HepG2 (cell line): ENCODE data around the gene TPP2. TPM values are rescaled to one million over a fixed set of nuclear protein-coding genes. Genes with fewer than 3 reads are reported as not detected.

Source experiments
- GATAD1 ChIP-seq: IDR thresholded peaks from 2 replicates; pipeline ENCODE4 v1.6.1; 2016; ENCODE audit warnings: missing genetic modification reagents, missing compliant biosample characterization
- RXRA ChIP-seq: sonication (generic); formaldehyde crosslinking; IDR thresholded peaks from 2 replicates; pipeline ENCODE4 v1.5.1; 2020; ENCODE audit warnings: missing genetic modification reagents
- SNRNP70 ChIP-seq: fragments of 200-400 bp; formaldehyde crosslinking; IDR thresholded peaks from 2 replicates; pipeline ENCODE4 v1.6.1; 2017; ENCODE audit warnings: mild to moderate bottlenecking, low read depth, low read length, moderate library complexity
- SOX13 ChIP-seq, 3 experiments: fragments of 450-650 bp in 1 of 3; sonication (generic) in 1 of 3; formaldehyde crosslinking in 1 of 3; IDR thresholded peaks in 2 of 3; conservative IDR thresholded peaks in 1 of 3; 2 replicates each; pipeline versions ENCODE4 v1.5.0 to v1.6.1; 2016 to 2020; ENCODE audit warnings: antibody characterized with exemption in 1 of 3, mild to moderate bottlenecking in 1 of 3, missing compliant biosample characterization in 1 of 3, missing genetic modification reagents in 1 of 3, moderate library complexity in 1 of 3
- YEATS4 ChIP-seq: sonication (generic); formaldehyde crosslinking; IDR thresholded peaks from 2 replicates; pipeline ENCODE4 v1.4.0; 2020; ENCODE audit warnings: missing genetic modification reagents, borderline replicate concordance
- polyA plus RNA-seq, 8 experiments: library from polyadenylated mRNA; depleted of rRNA in 3 of 8; stranded (reverse) in 7 of 8; unstranded in 1 of 8; fragments of >200 nt; fragmentation: Illumina TruSeq in 4 of 8; extraction: Trizol in 4 of 8; gene quantifications; 2 replicates each; pipeline versions ENCODE4 v1.2.1 to v1.2.3, GENCODE V29; 2011 to 2016; ENCODE audit warnings: low read depth in 4 of 8, missing spikeins in 1 of 8, mixed read lengths in 1 of 8; ENCODE audit not compliant: insufficient read depth in 1 of 8
- total RNA-seq, 5 experiments: library from RNA; depleted of rRNA; stranded (reverse); fragments of >200 nt; fragmentation: Illumina TruSeq; extraction: Trizol; gene quantifications; 2 replicates each; pipeline ENCODE4 v1.2.3, GENCODE V29; 2016; ENCODE audit warnings: low read depth in 1 of 5
- TF ChIP-seq, protein P1 (sequence below): sonication (generic); formaldehyde crosslinking; IDR thresholded peaks from 2 replicates; pipeline ENCODE4 v1.4.0; 2020; ENCODE audit warnings: mild to moderate bottlenecking, missing genetic modification reagents
- TF ChIP-seq, protein P2 (sequence below): sonication (generic); formaldehyde crosslinking; IDR thresholded peaks from 2 replicates; pipeline ENCODE4 v1.8.0; 2022; ENCODE audit warnings: missing genetic modification reagents, mild to moderate bottlenecking, borderline replicate concordance
- TF ChIP-seq, protein P3 (sequence below): sonication (generic); formaldehyde crosslinking; IDR thresholded peaks from 2 replicates; pipeline ENCODE4 v1.4.0; 2020; ENCODE audit warnings: mild to moderate bottlenecking, missing genetic modification reagents
- TF ChIP-seq, protein P4 (sequence below): sonication (generic); formaldehyde crosslinking; IDR thresholded peaks from one replicate; pipeline ENCODE4 v1.5.1; 2020; ENCODE audit warnings: mild to moderate bottlenecking, missing genetic modification reagents; ENCODE audit errors: not compliant biosample characterization

The TPP2 gene
- total and polyA plus RNA-seq, 2 of the 13 experiments (the other 11 are each of a cell fraction or from before 2014, with no cell fraction given) = 16.4 to 52.1 TPM

DNA sequence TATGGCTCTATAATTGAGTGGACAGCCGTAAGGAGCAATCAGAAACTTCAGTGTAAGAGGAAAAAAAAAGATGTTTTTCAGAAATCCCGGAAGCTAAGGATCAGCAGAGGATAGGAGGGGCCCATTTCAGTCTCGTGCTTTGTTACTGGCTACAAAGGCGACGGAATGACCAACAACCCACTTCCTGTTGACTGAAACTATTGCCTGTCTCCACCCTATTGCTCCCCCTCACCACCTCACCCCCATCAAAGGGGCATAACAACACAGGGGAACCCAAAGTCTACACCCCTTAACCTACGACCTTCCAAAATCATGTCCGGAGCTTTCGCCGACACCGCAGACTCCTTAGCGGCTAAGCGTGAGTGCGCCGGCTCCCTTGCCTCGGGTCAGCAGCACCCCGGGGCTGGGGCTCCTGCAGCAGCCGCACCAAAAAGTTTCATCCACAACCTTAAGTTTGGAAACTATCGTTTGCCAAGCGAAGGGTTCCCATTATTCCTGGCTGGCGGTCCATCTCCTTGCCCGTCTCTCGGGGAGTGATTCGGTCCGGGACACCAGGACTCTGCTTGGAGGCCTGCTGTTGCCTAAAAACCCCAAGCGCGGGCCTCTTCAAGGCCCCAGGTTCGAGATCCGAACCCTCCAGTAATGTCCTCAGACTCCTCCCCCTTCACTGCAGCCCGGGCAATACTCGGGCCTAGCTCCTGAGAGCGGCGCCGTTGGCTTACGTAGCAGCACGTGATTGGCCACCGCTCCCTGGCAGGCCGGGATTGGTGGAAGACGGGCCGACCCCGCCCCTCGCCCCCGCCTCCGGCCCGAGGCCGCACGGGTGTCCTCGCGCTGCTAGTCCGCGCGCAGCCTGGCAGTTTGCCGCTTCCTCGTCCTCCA lies at the start of gene TPP2 (continued):
- TF ChIP-seq YEATS4 (CRISPR knock-in tag) = peak; percentile 42; the same call in 1 of the 2 replicates
- TF ChIP-seq, protein P1, sequence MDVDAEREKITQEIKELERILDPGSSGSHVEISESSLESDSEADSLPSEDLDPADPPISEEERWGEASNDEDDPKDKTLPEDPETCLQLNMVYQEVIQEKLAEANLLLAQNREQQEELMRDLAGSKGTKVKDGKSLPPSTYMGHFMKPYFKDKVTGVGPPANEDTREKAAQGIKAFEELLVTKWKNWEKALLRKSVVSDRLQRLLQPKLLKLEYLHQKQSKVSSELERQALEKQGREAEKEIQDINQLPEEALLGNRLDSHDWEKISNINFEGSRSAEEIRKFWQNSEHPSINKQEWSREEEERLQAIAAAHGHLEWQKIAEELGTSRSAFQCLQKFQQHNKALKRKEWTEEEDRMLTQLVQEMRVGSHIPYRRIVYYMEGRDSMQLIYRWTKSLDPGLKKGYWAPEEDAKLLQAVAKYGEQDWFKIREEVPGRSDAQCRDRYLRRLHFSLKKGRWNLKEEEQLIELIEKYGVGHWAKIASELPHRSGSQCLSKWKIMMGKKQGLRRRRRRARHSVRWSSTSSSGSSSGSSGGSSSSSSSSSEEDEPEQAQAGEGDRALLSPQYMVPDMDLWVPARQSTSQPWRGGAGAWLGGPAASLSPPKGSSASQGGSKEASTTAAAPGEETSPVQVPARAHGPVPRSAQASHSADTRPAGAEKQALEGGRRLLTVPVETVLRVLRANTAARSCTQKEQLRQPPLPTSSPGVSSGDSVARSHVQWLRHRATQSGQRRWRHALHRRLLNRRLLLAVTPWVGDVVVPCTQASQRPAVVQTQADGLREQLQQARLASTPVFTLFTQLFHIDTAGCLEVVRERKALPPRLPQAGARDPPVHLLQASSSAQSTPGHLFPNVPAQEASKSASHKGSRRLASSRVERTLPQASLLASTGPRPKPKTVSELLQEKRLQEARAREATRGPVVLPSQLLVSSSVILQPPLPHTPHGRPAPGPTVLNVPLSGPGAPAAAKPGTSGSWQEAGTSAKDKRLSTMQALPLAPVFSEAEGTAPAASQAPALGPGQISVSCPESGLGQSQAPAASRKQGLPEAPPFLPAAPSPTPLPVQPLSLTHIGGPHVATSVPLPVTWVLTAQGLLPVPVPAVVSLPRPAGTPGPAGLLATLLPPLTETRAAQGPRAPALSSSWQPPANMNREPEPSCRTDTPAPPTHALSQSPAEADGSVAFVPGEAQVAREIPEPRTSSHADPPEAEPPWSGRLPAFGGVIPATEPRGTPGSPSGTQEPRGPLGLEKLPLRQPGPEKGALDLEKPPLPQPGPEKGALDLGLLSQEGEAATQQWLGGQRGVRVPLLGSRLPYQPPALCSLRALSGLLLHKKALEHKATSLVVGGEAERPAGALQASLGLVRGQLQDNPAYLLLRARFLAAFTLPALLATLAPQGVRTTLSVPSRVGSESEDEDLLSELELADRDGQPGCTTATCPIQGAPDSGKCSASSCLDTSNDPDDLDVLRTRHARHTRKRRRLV = 0 out of 2 replicates have a peak, but pooled peaks have one; percentile 63
- 0 out of 2 replicates have a peak, but pooled peaks have one; percentile 10 for TF ChIP-seq SOX13 (IDR thresholded peaks at IDR 0.05)
- peak in 1 of 2 experiments; percentile 33; a peak in 1 of 4 replicates for TF ChIP-seq SOX13 (CRISPR knock-in tag; conservative IDR thresholded peaks at IDR 0.05 in 1 of 2, IDR thresholded peaks at IDR 0.05 in 1 of 2)
- no peak for TF ChIP-seq SNRNP70
- TF ChIP-seq, protein P2, sequence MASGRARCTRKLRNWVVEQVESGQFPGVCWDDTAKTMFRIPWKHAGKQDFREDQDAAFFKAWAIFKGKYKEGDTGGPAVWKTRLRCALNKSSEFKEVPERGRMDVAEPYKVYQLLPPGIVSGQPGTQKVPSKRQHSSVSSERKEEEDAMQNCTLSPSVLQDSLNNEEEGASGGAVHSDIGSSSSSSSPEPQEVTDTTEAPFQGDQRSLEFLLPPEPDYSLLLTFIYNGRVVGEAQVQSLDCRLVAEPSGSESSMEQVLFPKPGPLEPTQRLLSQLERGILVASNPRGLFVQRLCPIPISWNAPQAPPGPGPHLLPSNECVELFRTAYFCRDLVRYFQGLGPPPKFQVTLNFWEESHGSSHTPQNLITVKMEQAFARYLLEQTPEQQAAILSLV (CRISPR knock-in tag) = no peak
- peak; percentile 92 for TF ChIP-seq GATAD1 (CRISPR knock-in tag)
- no peak for TF ChIP-seq RXRA (CRISPR knock-in tag)
- TF ChIP-seq, protein P3, sequence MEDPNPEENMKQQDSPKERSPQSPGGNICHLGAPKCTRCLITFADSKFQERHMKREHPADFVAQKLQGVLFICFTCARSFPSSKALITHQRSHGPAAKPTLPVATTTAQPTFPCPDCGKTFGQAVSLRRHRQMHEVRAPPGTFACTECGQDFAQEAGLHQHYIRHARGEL (CRISPR knock-in tag) = 0 out of 2 replicates have a peak, but pooled peaks have one; percentile 47
- TF ChIP-seq, protein P4, sequence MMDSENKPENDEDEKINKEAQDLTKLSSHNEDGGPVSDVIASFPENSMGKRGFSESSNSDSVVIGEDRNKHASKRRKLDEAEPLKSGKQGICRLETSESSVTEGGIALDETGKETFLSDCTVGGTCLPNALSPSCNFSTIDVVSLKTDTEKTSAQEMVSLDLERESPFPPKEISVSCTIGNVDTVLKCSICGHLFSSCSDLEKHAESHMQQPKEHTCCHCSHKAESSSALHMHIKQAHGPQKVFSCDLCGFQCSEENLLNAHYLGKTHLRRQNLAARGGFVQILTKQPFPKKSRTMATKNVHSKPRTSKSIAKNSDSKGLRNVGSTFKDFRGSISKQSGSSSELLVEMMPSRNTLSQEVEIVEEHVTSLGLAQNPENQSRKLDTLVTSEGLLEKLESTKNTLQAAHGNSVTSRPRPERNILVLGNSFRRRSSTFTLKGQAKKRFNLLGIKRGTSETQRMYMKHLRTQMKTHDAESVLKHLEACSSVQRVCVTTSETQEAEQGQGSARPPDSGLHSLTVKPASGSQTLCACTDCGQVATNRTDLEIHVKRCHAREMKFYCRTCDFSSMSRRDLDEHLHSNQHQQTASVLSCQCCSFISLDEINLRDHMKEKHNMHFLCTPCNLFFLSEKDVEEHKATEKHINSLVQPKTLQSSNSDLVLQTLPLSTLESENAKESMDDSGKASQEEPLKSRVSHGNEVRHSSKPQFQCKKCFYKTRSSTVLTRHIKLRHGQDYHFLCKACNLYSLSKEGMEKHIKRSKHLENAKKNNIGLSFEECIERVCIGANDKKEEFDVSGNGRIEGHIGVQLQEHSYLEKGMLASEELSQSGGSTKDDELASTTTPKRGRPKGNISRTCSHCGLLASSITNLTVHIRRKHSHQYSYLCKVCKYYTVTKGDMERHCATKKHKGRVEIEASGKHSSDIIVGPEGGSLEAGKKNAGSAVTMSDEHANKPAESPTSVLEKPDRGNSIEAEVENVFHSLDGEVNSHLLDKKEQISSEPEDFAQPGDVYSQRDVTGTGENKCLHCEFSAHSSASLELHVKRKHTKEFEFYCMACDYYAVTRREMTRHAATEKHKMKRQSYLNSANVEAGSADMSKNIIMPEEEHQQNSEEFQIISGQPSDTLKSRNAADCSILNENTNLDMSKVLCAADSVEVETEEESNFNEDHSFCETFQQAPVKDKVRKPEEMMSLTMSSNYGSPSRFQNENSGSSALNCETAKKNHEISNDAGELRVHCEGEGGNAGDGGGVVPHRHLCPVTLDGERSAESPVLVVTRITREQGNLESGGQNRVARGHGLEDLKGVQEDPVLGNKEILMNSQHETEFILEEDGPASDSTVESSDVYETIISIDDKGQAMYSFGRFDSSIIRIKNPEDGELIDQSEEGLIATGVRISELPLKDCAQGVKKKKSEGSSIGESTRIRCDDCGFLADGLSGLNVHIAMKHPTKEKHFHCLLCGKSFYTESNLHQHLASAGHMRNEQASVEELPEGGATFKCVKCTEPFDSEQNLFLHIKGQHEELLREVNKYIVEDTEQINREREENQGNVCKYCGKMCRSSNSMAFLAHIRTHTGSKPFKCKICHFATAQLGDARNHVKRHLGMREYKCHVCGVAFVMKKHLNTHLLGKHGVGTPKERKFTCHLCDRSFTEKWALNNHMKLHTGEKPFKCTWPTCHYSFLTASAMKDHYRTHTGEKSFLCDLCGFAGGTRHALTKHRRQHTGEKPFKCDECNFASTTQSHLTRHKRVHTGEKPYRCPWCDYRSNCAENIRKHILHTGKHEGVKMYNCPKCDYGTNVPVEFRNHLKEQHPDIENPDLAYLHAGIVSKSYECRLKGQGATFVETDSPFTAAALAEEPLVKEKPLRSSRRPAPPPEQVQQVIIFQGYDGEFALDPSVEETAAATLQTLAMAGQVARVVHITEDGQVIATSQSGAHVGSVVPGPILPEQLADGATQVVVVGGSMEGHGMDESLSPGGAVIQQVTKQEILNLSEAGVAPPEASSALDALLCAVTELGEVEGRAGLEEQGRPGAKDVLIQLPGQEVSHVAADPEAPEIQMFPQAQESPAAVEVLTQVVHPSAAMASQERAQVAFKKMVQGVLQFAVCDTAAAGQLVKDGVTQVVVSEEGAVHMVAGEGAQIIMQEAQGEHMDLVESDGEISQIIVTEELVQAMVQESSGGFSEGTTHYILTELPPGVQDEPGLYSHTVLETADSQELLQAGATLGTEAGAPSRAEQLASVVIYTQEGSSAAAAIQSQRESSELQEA = no peak
